ENCODE results near the gene SNRNP40.

SNRNP40 gene

GRCh38 chr1:31227891-31228568, 68.6 kb downstream of the SNRNP40 start:
- TF ChIP-seq TCF4 (CRISPR knock-in tag; IDR thresholded peaks at IDR 0.05; ENCODE audit: borderline replicate concordance) (peak; percentile 32; the same call in 1 of the 2 replicates), SNAI2 (CRISPR knock-in tag; IDR thresholded peaks at IDR 0.05) (no peak)
- no peak; the same call in 2 of the 3 replicates for ATAC-seq

- ATAC-seq = no peak
- TF ChIP-seq CSDC2 (CRISPR knock-in tag; IDR thresholded peaks at IDR 0.05) (no peak), ARNTL (CRISPR knock-in tag; IDR thresholded peaks at IDR 0.05; ENCODE audit: borderline replicate concordance, low read depth) (no peak), ESRRG (CRISPR knock-in tag; IDR thresholded peaks at IDR 0.05) (no peak), POU6F1 (CRISPR knock-in tag; IDR thresholded peaks at IDR 0.05; ENCODE audit: borderline replicate concordance, low read depth) (no peak), TCF4 (CRISPR knock-in tag; IDR thresholded peaks at IDR 0.05; ENCODE audit: borderline replicate concordance) (no peak)
These were observed 72.5 kb downstream of the SNRNP40 start for GRCh38 chr1:31224068-31224467.

GRCh38 chr1:31222176-31222575, 74.4 kb downstream of the SNRNP40 start:
- TF ChIP-seq ZC3H10 (CRISPR knock-in tag; IDR thresholded peaks at IDR 0.05) (no peak), ZFP3 (CRISPR knock-in tag; IDR thresholded peaks at IDR 0.05) (no peak), GLIS3 (CRISPR knock-in tag; IDR thresholded peaks at IDR 0.05) (no peak)
- no peak for ATAC-seq

- no peak for TF ChIP-seq ZNF565 (CRISPR knock-in tag; conservative IDR thresholded peaks at IDR 0.05; ENCODE audit: low read depth)
- TF ChIP-seq OSR1 (CRISPR knock-in tag; IDR thresholded peaks at IDR 0.05) = no peak
- no peak for TF ChIP-seq ZFP30 (CRISPR knock-in tag; IDR thresholded peaks at IDR 0.05)
- TF ChIP-seq BACH2 (CRISPR knock-in tag; IDR thresholded peaks at IDR 0.05; ENCODE audit: borderline replicate concordance) = no peak
- no peak for TF ChIP-seq CSDC2 (CRISPR knock-in tag; IDR thresholded peaks at IDR 0.05)
- no peak for TF ChIP-seq GLIS3 (CRISPR knock-in tag; IDR thresholded peaks at IDR 0.05)
- TF ChIP-seq PPARA (CRISPR knock-in tag; IDR thresholded peaks at IDR 0.05; ENCODE audit: borderline replicate concordance) = no peak
- TF ChIP-seq RARB (CRISPR knock-in tag; IDR thresholded peaks at IDR 0.05) = no peak
- TF ChIP-seq ZNF70 (CRISPR knock-in tag; IDR thresholded peaks at IDR 0.05) = no peak
- ATAC-seq = no peak
These were observed 75.5 kb downstream of the SNRNP40 start for GRCh38 chr1:31221072-31221471.

- TF ChIP-seq ARNTL (CRISPR knock-in tag; IDR thresholded peaks at IDR 0.05; ENCODE audit: borderline replicate concordance, low read depth) (no peak), ZNF70 (CRISPR knock-in tag; IDR thresholded peaks at IDR 0.05) (no peak), SNAI2 (CRISPR knock-in tag; IDR thresholded peaks at IDR 0.05) (no peak)
These were observed 77.1 kb downstream of the SNRNP40 start for GRCh38 chr1:31219489-31219888.

GRCh38 chr1:31218705-31219104, 77.9 kb downstream of the SNRNP40 start:
- TF ChIP-seq ESRRG (CRISPR knock-in tag; IDR thresholded peaks at IDR 0.05) (no peak), CSDC2 (CRISPR knock-in tag; IDR thresholded peaks at IDR 0.05) (no peak), CREB5 (CRISPR knock-in tag; IDR thresholded peaks at IDR 0.05; ENCODE audit: low read depth) (no peak), TSHZ2 (CRISPR knock-in tag; IDR thresholded peaks at IDR 0.05) (no peak), ISL1 (CRISPR knock-in tag; IDR thresholded peaks at IDR 0.05) (no peak), PPARA (CRISPR knock-in tag; IDR thresholded peaks at IDR 0.05; ENCODE audit: borderline replicate concordance) (no peak), OSR1 (CRISPR knock-in tag; IDR thresholded peaks at IDR 0.05) (no peak), SNAI2 (CRISPR knock-in tag; IDR thresholded peaks at IDR 0.05) (no peak), RARB (CRISPR knock-in tag; IDR thresholded peaks at IDR 0.05) (no peak), ARNTL (CRISPR knock-in tag; IDR thresholded peaks at IDR 0.05; ENCODE audit: borderline replicate concordance, low read depth) (no peak), ZFP3 (CRISPR knock-in tag; IDR thresholded peaks at IDR 0.05) (no peak), POU6F1 (CRISPR knock-in tag; IDR thresholded peaks at IDR 0.05; ENCODE audit: borderline replicate concordance, low read depth) (no peak), PATZ1 (CRISPR knock-in tag; IDR thresholded peaks at IDR 0.05; ENCODE audit: borderline replicate concordance) (no peak), TOX (CRISPR knock-in tag; IDR thresholded peaks at IDR 0.05; ENCODE audit: borderline replicate concordance) (no peak), ZNF70 (CRISPR knock-in tag; IDR thresholded peaks at IDR 0.05) (no peak), TCF4 (CRISPR knock-in tag; IDR thresholded peaks at IDR 0.05; ENCODE audit: borderline replicate concordance) (no peak), ZC3H10 (CRISPR knock-in tag; IDR thresholded peaks at IDR 0.05) (no peak), BACH2 (CRISPR knock-in tag; IDR thresholded peaks at IDR 0.05; ENCODE audit: borderline replicate concordance) (no peak), ZNF565 (CRISPR knock-in tag; conservative IDR thresholded peaks at IDR 0.05; ENCODE audit: low read depth) (no peak), ZNF8 (CRISPR knock-in tag; IDR thresholded peaks at IDR 0.05) (no peak)
- ATAC-seq = no peak

More at GRCh38 chr1:31219489-31219888, 77.1 kb downstream of the SNRNP40 start:
- no peak for ATAC-seq

Data from SK-N-SH treated with all-trans-retinoic acid at 6 μM for 48 hours (cell line).